ENCODE data around the gene CATSPERD.

- TF ChIP-seq MXD4 (CRISPR knock-in tag; IDR thresholded peaks at IDR 0.05; ENCODE audit: borderline replicate concordance) (no peak), ZNF416 (CRISPR knock-in tag; IDR thresholded peaks at IDR 0.05) (no peak), TCF7 (CRISPR knock-in tag; IDR thresholded peaks at IDR 0.05; ENCODE audit: low read depth) (no peak)
- TF ChIP-seq, protein P1, sequence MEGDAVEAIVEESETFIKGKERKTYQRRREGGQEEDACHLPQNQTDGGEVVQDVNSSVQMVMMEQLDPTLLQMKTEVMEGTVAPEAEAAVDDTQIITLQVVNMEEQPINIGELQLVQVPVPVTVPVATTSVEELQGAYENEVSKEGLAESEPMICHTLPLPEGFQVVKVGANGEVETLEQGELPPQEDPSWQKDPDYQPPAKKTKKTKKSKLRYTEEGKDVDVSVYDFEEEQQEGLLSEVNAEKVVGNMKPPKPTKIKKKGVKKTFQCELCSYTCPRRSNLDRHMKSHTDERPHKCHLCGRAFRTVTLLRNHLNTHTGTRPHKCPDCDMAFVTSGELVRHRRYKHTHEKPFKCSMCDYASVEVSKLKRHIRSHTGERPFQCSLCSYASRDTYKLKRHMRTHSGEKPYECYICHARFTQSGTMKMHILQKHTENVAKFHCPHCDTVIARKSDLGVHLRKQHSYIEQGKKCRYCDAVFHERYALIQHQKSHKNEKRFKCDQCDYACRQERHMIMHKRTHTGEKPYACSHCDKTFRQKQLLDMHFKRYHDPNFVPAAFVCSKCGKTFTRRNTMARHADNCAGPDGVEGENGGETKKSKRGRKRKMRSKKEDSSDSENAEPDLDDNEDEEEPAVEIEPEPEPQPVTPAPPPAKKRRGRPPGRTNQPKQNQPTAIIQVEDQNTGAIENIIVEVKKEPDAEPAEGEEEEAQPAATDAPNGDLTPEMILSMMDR (IDR thresholded peaks at IDR 0.05): no peak
Observed at GRCh38 chr19:5806905-5807304, 86.5 kb downstream of the CATSPERD start.
